GM12878 (cell line): ENCODE data around the gene MRPL23. TPM values are rescaled to one million over a fixed set of nuclear protein-coding genes. Genes with fewer than 3 reads are reported as not detected.

Source experiments
- ATAC-seq: fragments of 200-7000 bp; cut with Tn5 transposase; 3 replicates; pipeline ENCODE4 v1.9.1; 2020; ENCODE audit warnings: mild to moderate bottlenecking, moderate library complexity
- BruUV-seq: library from RNA; stranded (reverse); fragments of 400-500 nt; replicated peaks from 2 replicates; lab custom pipeline; 2021; lab: Mats Ljungman, UMichigan
- CTCF ChIA-PET: fragments of 300-600 bp; sonication (Branson Sonifier 250); formaldehyde crosslinking; extraction: SDS; loops from one replicate; lab custom pipeline; 2021; ENCODE audit warnings: inconsistent platforms; lab: Yijun Ruan, JAX
- POLR2A ChIA-PET: fragments of 350-600 bp; formaldehyde crosslinking; extraction: SDS; loops from one replicate; lab custom pipeline; 2021; ENCODE audit warnings: inconsistent platforms; lab: Charles Lee
- RAD21 ChIA-PET: fragments of 300-600 bp; sonication (Branson Sonifier 250); formaldehyde crosslinking; loops from one replicate; lab custom pipeline; 2023; ENCODE audit warnings: antibody characterized with exemption; ENCODE audit not compliant: unreplicated experiment; lab: Charles Lee
- SMC1A ChIA-PET: fragments of 300-600 bp; sonication (Branson Sonifier 250); formaldehyde crosslinking; loops from one replicate; lab custom pipeline; 2023; ENCODE audit not compliant: unreplicated experiment, uncharacterized antibody; lab: Charles Lee
- DNase-seq: peaks from one replicate; pipeline ENCODE4 v3.0.0-alpha.2; 2011; ENCODE audit warnings: low read depth, low spot score
- FAIRE-seq: peaks from 3 replicates; lab custom pipeline; 2011; peaks lifted over from hg19 to GRCh38; lab: Jason Lieb, UNC
- H2AFZ ChIP-seq: 2 replicates; pipeline ENCODE4 v1.6.0; 2011; ENCODE audit warnings: low read depth, low read length, control low read depth; ENCODE audit not compliant: control insufficient read depth
- H3K27ac ChIP-seq: 2 replicates; pipeline ENCODE4 v1.5.1; 2011; ENCODE audit warnings: control low read depth; ENCODE audit not compliant: control insufficient read depth, insufficient read depth
- H3K27me3 ChIP-seq, 2 experiments: replicated peaks in 1 of 2; 2 replicates each; pipeline versions ENCODE4 v1.6.0 to v1.6.1; 2011; ENCODE audit warnings: low read length in 1 of 2; ENCODE audit not compliant: control insufficient read depth in 2 of 2, insufficient read depth in 2 of 2
- H3K36me3 ChIP-seq, 2 experiments: 2 replicates each; pipeline ENCODE4 v1.5.1; 2011; ENCODE audit warnings: low read length in 1 of 2; ENCODE audit not compliant: control insufficient read depth in 2 of 2, insufficient read depth in 2 of 2
- H3K4me1 ChIP-seq: 2 replicates; pipeline ENCODE4 v1.6.1; 2011; ENCODE audit warnings: mild to moderate bottlenecking, low read length, moderate library complexity, mixed read lengths; ENCODE audit not compliant: control insufficient read depth, insufficient read depth
- H3K4me2 ChIP-seq: 2 replicates; pipeline ENCODE4 v1.6.0; 2011; ENCODE audit warnings: control low read depth; ENCODE audit not compliant: control insufficient read depth, insufficient read depth
- H3K4me3 ChIP-seq: fragments of 200-600 bp; sonication (generic); 2 replicates; pipeline ENCODE4 v1.5.1; 2016
- H3K79me2 ChIP-seq: 2 replicates; pipeline ENCODE4 v1.6.0; 2011; ENCODE audit warnings: low read length; ENCODE audit not compliant: control insufficient read depth, insufficient read depth
- H3K9ac ChIP-seq: 2 replicates; pipeline ENCODE4 v1.8.0; 2011; ENCODE audit warnings: low read length, control low read depth, mixed read lengths; ENCODE audit not compliant: control insufficient read depth, insufficient read depth
- H3K9me3 ChIP-seq: replicated peaks from 3 replicates; pipeline ENCODE4 v1.5.1; 2011; ENCODE audit warnings: mild to moderate bottlenecking, low read length; ENCODE audit not compliant: control insufficient read depth, insufficient read depth
- H4K20me1 ChIP-seq: 2 replicates; pipeline ENCODE4 v1.6.0; 2011; ENCODE audit not compliant: control insufficient read depth, insufficient read depth
- CEBPZ ChIP-seq: fragments of 150-350 bp; IDR thresholded peaks from 2 replicates; pipeline ENCODE4 v1.6.1; 2016; ENCODE audit warnings: low read depth, low read length
- MLLT1 ChIP-seq: fragments of 450-650 bp; IDR thresholded peaks from 2 replicates; pipeline ENCODE4 v1.6.1; 2016; ENCODE audit warnings: mild to moderate bottlenecking
- NR2F1 ChIP-seq: fragments of 450-650 bp; conservative IDR thresholded peaks from 2 replicates; pipeline ENCODE4 v1.6.1; 2017; ENCODE audit warnings: mild to moderate bottlenecking
- NRF1 ChIP-seq: conservative IDR thresholded peaks from 2 replicates; pipeline ENCODE4 v1.6.1; 2011; ENCODE audit warnings: mild to moderate bottlenecking, low read depth, low read length, improper control_type of control experiment
- RB1 ChIP-seq: fragments of 450-650 bp; formaldehyde crosslinking; IDR thresholded peaks from 2 replicates; pipeline ENCODE4 v1.6.1; 2017; ENCODE audit warnings: mild to moderate bottlenecking, borderline replicate concordance
- SUZ12 ChIP-seq: fragments of 200-600 bp; sonication (generic); IDR thresholded peaks from one replicate; pipeline ENCODE4 v1.6.1; 2018; ENCODE audit warnings: antibody characterized with exemption, mild to moderate bottlenecking; ENCODE audit not compliant: unreplicated experiment
- WRNIP1 ChIP-seq: IDR thresholded peaks from 2 replicates; pipeline ENCODE4 v1.6.1; 2011; ENCODE audit warnings: low read depth, low read length, improper control_type of control experiment, borderline replicate concordance
- ZBED1 ChIP-seq: IDR thresholded peaks from 2 replicates; pipeline ENCODE4 v1.6.1; 2016; ENCODE audit warnings: borderline replicate concordance
- WGBS: methylation state at CpG from one replicate; pipeline ENCODE4 v1.1.6; 2016; ENCODE audit warnings: low lambda C conversion rate; ENCODE audit not compliant: insufficient replicate concordance, insufficient coverage; ENCODE audit errors: missing lambda C conversion rate; 5-methylcytosine and 5-hydroxymethylcytosine counted together
- in situ Hi-C: fragments of 300-500 bp; cut with MboI; formaldehyde crosslinking; loops from 9 replicates; pipeline ENCODE4 v1.14.3; 2018; ENCODE audit warnings: mixed read lengths
- intact Hi-C: fragments of 100-400 bp; cut with micrococcal nuclease; formaldehyde crosslinking; loops from one replicate; pipeline ENCODE4 v1.14.2; 2022; ENCODE audit not compliant: unreplicated experiment
- polyA plus RNA-seq, 11 experiments: library from polyadenylated mRNA; depleted of rRNA in 4 of 11; unstranded in 6 of 11; stranded (reverse) in 5 of 11; fragments of >200 nt; fragmentation: Nextera tagmentation in 4 of 11; fragmentation: Illumina TruSeq in 1 of 11; extraction: Ambion mirVana in 4 of 11; extraction: Trizol in 1 of 11; gene quantifications; 1 replicate in 1 of 11; 2 replicates in 10 of 11; pipeline versions ENCODE4 v1.2.1 to v1.2.3, GENCODE V29; 2011 to 2016; ENCODE audit warnings: inconsistent platforms in 2 of 11, missing spikeins in 2 of 11, low read depth in 1 of 11
- total RNA-seq, 4 experiments: library from RNA; depleted of rRNA in 3 of 4; stranded (reverse); fragments of >200 nt in 3 of 4; fragmentation: Illumina TruSeq in 1 of 4; extraction: Trizol in 1 of 4; gene quantifications; 2 replicates each; pipeline versions ENCODE4 v1.2.1 to v1.2.3, GENCODE V29; 2013 to 2021

The MRPL23 gene
- total and polyA plus RNA-seq, 10 of the 15 experiments (the other 5 are each of a cell fraction or from before 2014, with no cell fraction given), result 1.6 to 207 (median 126) TPM

GRCh38 chr11:1909524-1909923 is 37.6 kb upstream of the MRPL23 start:
- no peak for FAIRE-seq

More at GRCh38 chr11:1909524-1909923, 37.6 kb upstream of the MRPL23 start:
- H3K79me2 ChIP-seq, result no peaks in the 10 kb centered on the region
- H3K9ac ChIP-seq, result no peak overlapping the region
- H3K36me3 ChIP-seq, result no peaks in the 10 kb centered on the region
- POLR2A ChIA-PET, result no interaction called here
- no peak for ATAC-seq
- 59% methylated on average over 7 of the region's 7 CpGs for WGBS
- TF ChIP-seq WRNIP1 (no peak), NR2F1 (no peak), MLLT1 (no peak), NRF1 (no peak), CEBPZ (no peak), ZBED1 (no peak), RB1 (no peak), SUZ12 (no peak)
- TF ChIP-seq, all 136 proteins: peak for 0
- no peak overlapping the region for H2AFZ ChIP-seq
- no peak overlapping the region for H3K4me3 ChIP-seq
- no peak for DNase-seq
- no peaks in the 10 kb centered on the region for H3K9me3 ChIP-seq
- no peak overlapping the region for H3K27ac ChIP-seq
- SMC1A ChIA-PET, result no interaction called here
- no peak overlapping the region for H3K4me2 ChIP-seq
- intact Hi-C loops, result no loop called here
- in situ Hi-C loops, result no loop called here
- RAD21 ChIA-PET, result no interaction called here
- H3K27me3 ChIP-seq, result no peaks in the 10 kb centered on the region; a peak in 1 of 4 replicates
- H3K4me1 ChIP-seq, result no peaks in the 10 kb centered on the region
- BruUV-seq, result no TSS peak
- CTCF ChIA-PET, result no interaction called here
- H4K20me1 ChIP-seq, result no peaks in the 10 kb centered on the region
